GM12872 (cell line): ENCODE measurements around the gene FLNB.

Source experiments
- CTCF ChIP-seq: IDR thresholded peaks from 3 replicates; pipeline ENCODE4 v1.5.1; 2011; ENCODE audit warnings: low read depth, mild to moderate bottlenecking, low read length, moderate library complexity; ENCODE audit not compliant: insufficient read depth

The FLNB gene

GRCh38 chr3:57998366-57999283 lies 9.6 kb upstream of the FLNB start:
- TF ChIP-seq CTCF, result no peak

GRCh38 chr3:57999417-58000115 lies 8.7 kb upstream of the FLNB start:
- no peak for TF ChIP-seq CTCF

- no peak for TF ChIP-seq CTCF
These were observed 7.7 kb upstream of the FLNB start for GRCh38 chr3:58000306-58001085.

- no peak for TF ChIP-seq CTCF
These were observed 7.1 kb upstream of the FLNB start for GRCh38 chr3:58001086-58001467.

- TF ChIP-seq CTCF, result no peak
These were observed 6.2 kb upstream of the FLNB start for GRCh38 chr3:58001979-58002378.

- no peak for TF ChIP-seq CTCF
These were observed 5.1 kb upstream of the FLNB start for GRCh38 chr3:58003093-58003492.

GRCh38 chr3:58004973-58005372 lies 3.2 kb upstream of the FLNB start:
- TF ChIP-seq CTCF, result no peak
